ENCODE measurements around the gene SCYL2.
"Not testable (repeated sequence)": the region's sequence is repeated elsewhere in the genome, so short reads cannot be mapped to it uniquely, and the experiment has no call there.

SCYL2 gene

GRCh38 chr12:100339071-100339470 is 72.1 kb downstream of the SCYL2 start:
- Histone ChIP-seq H3K9ac (no peak overlapping the region), H3K27me3 (ENCODE audit: insufficient read depth, low read depth) (no peaks in the 10 kb centered on the region), H3K4me1 (ENCODE audit: low read depth, poor library complexity, severe bottlenecking) (no peaks in the 10 kb centered on the region), H4K20me1 (ENCODE audit: insufficient read depth) (no peaks in the 10 kb centered on the region), H3K27ac (no peak overlapping the region), H3K36me3 (ENCODE audit: insufficient read depth) (no peaks in the 10 kb centered on the region), H3K4me2 (no peak overlapping the region), H3K4me3 (IDR thresholded peaks at IDR 0.05; ENCODE audit: insufficient read depth, low read depth, low read length) (no peak overlapping the region), H2AFZ (ENCODE audit: low read depth) (no peak overlapping the region), H3K79me2 (ENCODE audit: insufficient read depth, low read depth) (no peaks in the 10 kb centered on the region)
- TF ChIP-seq CTCF (conservative IDR thresholded peaks at IDR 0.05; ENCODE audit: low read depth, low read length) = no peak

- not testable (repeated sequence) for H3K4me2 ChIP-seq; H3K9ac ChIP-seq; H3K27me3 ChIP-seq (ENCODE audit: insufficient read depth, low read depth); H3K27ac ChIP-seq; H3K4me1 ChIP-seq (ENCODE audit: low read depth, poor library complexity, severe bottlenecking); H3K36me3 ChIP-seq (ENCODE audit: insufficient read depth); H3K79me2 ChIP-seq (ENCODE audit: insufficient read depth, low read depth); H2AFZ ChIP-seq (ENCODE audit: low read depth); H4K20me1 ChIP-seq (ENCODE audit: insufficient read depth); H3K4me3 ChIP-seq (IDR thresholded peaks at IDR 0.05; ENCODE audit: insufficient read depth, low read depth, low read length)
Measured at GRCh38 chr12:100342897-100343296, 75.9 kb downstream of the SCYL2 start.

GRCh38 chr12:100344351-100344750 is 77.4 kb downstream of the SCYL2 start:
- not testable (repeated sequence) for H3K4me3 ChIP-seq (IDR thresholded peaks at IDR 0.05; ENCODE audit: insufficient read depth, low read depth, low read length); H3K27ac ChIP-seq; H3K36me3 ChIP-seq (ENCODE audit: insufficient read depth); H4K20me1 ChIP-seq (ENCODE audit: insufficient read depth); H2AFZ ChIP-seq (ENCODE audit: low read depth); H3K79me2 ChIP-seq (ENCODE audit: insufficient read depth, low read depth); H3K27me3 ChIP-seq (ENCODE audit: insufficient read depth, low read depth); H3K4me2 ChIP-seq; H3K4me1 ChIP-seq (ENCODE audit: low read depth, poor library complexity, severe bottlenecking); H3K9ac ChIP-seq

- no peak overlapping the region for H3K27ac ChIP-seq
- H3K9ac ChIP-seq = no peak overlapping the region
Measured at GRCh38 chr12:100345020-100345767, 78.2 kb downstream of the SCYL2 start.

GRCh38 chr12:100346660-100347059 is 79.7 kb downstream of the SCYL2 start:
- no peaks in the 10 kb centered on the region for H3K4me1 ChIP-seq (ENCODE audit: low read depth, poor library complexity, severe bottlenecking)
- H3K27me3 ChIP-seq (ENCODE audit: insufficient read depth, low read depth) = no peaks in the 10 kb centered on the region
- no peak overlapping the region for H3K4me3 ChIP-seq (IDR thresholded peaks at IDR 0.05; ENCODE audit: insufficient read depth, low read depth, low read length)
- H3K36me3 ChIP-seq (ENCODE audit: insufficient read depth) = no peaks in the 10 kb centered on the region
- no peak for TF ChIP-seq CTCF (conservative IDR thresholded peaks at IDR 0.05; ENCODE audit: low read depth, low read length)
- H3K27ac ChIP-seq = no peak overlapping the region
- H4K20me1 ChIP-seq (ENCODE audit: insufficient read depth) = no peaks in the 10 kb centered on the region
- H3K9ac ChIP-seq = no peak overlapping the region
- no peak overlapping the region for H3K4me2 ChIP-seq
- H2AFZ ChIP-seq (ENCODE audit: low read depth) = no peak overlapping the region
- H3K79me2 ChIP-seq (ENCODE audit: insufficient read depth, low read depth) = no peaks in the 10 kb centered on the region

More at GRCh38 chr12:100345020-100345767, 78.2 kb downstream of the SCYL2 start:
- Histone ChIP-seq H3K4me3 (IDR thresholded peaks at IDR 0.05; ENCODE audit: insufficient read depth, low read depth, low read length) (no peak overlapping the region), H2AFZ (ENCODE audit: low read depth) (no peak overlapping the region), H3K27me3 (ENCODE audit: insufficient read depth, low read depth) (no peaks in the 10 kb centered on the region), H3K79me2 (ENCODE audit: insufficient read depth, low read depth) (no peaks in the 10 kb centered on the region), H3K4me2 (no peak overlapping the region), H3K4me1 (ENCODE audit: low read depth, poor library complexity, severe bottlenecking) (no peaks in the 10 kb centered on the region), H3K36me3 (ENCODE audit: insufficient read depth) (no peaks in the 10 kb centered on the region), H4K20me1 (ENCODE audit: insufficient read depth) (no peaks in the 10 kb centered on the region)
- TF ChIP-seq CTCF (conservative IDR thresholded peaks at IDR 0.05; ENCODE audit: low read depth, low read length) = no peak

Data from KMS-11 (cell line).